Measurements from ENCODE around the gene TMPRSS11B. TPM values are rescaled to one million over a fixed set of nuclear protein-coding genes. Genes with fewer than 3 reads are reported as not detected.
"Not testable (repeated sequence)": the region's sequence is repeated elsewhere in the genome, so short reads cannot be mapped to it uniquely, and the experiment has no call there.

TMPRSS11B gene
- total RNA-seq, 1 experiment from 2014 or later, result not detected

DNA sequence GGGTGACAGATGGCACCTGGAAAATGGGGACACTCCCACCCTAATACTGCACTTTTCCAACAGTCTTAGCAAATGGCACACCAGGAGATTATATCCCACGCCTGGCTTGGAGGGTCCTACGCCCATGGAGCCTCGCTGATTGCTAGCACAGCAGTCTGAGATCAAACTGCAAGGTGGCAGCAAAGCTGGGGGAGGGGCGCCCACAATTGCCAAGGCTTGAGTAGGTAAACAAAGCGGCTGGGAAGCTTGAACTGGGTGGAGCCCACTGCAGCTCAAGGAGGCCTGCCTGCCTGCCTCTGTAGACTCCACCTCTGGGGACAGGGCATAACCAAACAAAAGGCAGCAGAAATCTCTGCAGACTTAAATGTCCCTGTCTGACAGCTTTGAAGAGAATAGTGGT is 51.2 kb downstream of the TMPRSS11B start:
- H3K4me3 ChIP-seq (replicated peaks in 1 of 2; ENCODE audit: low read depth in 1 of 2, low read length in 2 of 2); H3K9ac ChIP-seq (ENCODE audit: low read length); H3K4me2 ChIP-seq (ENCODE audit: low read length); H4K20me1 ChIP-seq (ENCODE audit: insufficient read depth); H3K27ac ChIP-seq (ENCODE audit: low read depth, low read length); H3K27me3 ChIP-seq (ENCODE audit: insufficient read depth, low read length); H3K36me3 ChIP-seq (ENCODE audit: control insufficient read depth in 1 of 2, insufficient read depth in 2 of 2, low read length in 2 of 2); DNase-seq (ENCODE audit: low read depth, low spot score); H2AFZ ChIP-seq (ENCODE audit: low read depth, low read length, poor library complexity, severe bottlenecking); H3K9me3 ChIP-seq (ENCODE audit: control insufficient read depth in 1 of 2, insufficient read depth in 1 of 2, low read depth in 1 of 2, low read length in 2 of 2); CTCF ChIA-PET; H3K79me2 ChIP-seq (ENCODE audit: insufficient read depth, low read length); H3K9me2 ChIP-seq (ENCODE audit: insufficient read depth); BruUV-seq (replicated peaks); ATAC-seq; H3K4me1 ChIP-seq (ENCODE audit: control insufficient read depth in 1 of 2, insufficient read depth in 2 of 2, low read length in 2 of 2); RAD21 ChIA-PET (ENCODE audit: low non-redundant PET in 1 of 2, low total read pairs in 2 of 2, uncharacterized antibody in 2 of 2, unreplicated experiment in 2 of 2); POLR2A ChIA-PET; intact Hi-C loops (cut with micrococcal nuclease): not testable (repeated sequence)

DNA sequence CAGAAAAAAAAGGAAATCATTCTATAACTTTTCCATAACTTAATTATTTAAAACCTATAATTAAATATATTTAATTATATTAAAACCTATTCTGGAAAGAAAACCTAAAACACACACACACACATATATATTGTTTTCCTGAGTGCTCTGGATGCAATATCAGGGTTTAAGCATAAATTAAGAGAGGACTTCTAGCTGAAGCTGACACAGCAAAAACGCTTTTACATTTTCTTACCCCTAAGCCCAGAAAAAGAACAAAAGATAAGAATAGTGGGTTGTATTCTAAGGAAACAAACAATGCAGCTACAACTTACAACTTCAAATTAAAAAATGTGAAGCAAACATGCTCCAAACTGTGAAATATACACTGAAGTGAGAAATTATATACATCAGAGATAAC is 52.3 kb downstream of the TMPRSS11B start:
- H3K4me1 ChIP-seq (ENCODE audit: control insufficient read depth in 1 of 2, insufficient read depth in 2 of 2, low read length in 2 of 2), result no peaks in the 10 kb centered on the region
- ChIA-PET RAD21 (ENCODE audit: low non-redundant PET in 1 of 2, low total read pairs in 2 of 2, uncharacterized antibody in 2 of 2, unreplicated experiment in 2 of 2) (no interaction called here), POLR2A (no interaction called here), CTCF (no interaction called here)
- no peak overlapping the region for H3K4me2 ChIP-seq (ENCODE audit: low read length)
- TF ChIP-seq ZNF274 (IDR thresholded peaks at IDR 0.05; ENCODE audit: low read depth, low read length) (no peak), SIN3A (IDR thresholded peaks at IDR 0.05; ENCODE audit: low read depth) (no peak)
- H3K79me2 ChIP-seq (ENCODE audit: insufficient read depth, low read length), result no peaks in the 10 kb centered on the region
- H3K4me3 ChIP-seq (replicated peaks in 1 of 2; ENCODE audit: low read depth in 1 of 2, low read length in 2 of 2), result no peak overlapping the region
- no peaks in the 10 kb centered on the region for H4K20me1 ChIP-seq (ENCODE audit: insufficient read depth)
- no peaks in the 10 kb centered on the region for H3K27me3 ChIP-seq (ENCODE audit: insufficient read depth, low read length)
- ATAC-seq (no peak), DNase-seq (ENCODE audit: low read depth, low spot score) (no peak)
- intact Hi-C loops (cut with micrococcal nuclease), result no loop called here
- no peaks in the 10 kb centered on the region for H3K9me2 ChIP-seq (ENCODE audit: insufficient read depth)
- no peak overlapping the region for H3K9ac ChIP-seq (ENCODE audit: low read length)
- no peak overlapping the region for H2AFZ ChIP-seq (ENCODE audit: low read depth, low read length, poor library complexity, severe bottlenecking)
- no peaks in the 10 kb centered on the region for H3K9me3 ChIP-seq (ENCODE audit: control insufficient read depth in 1 of 2, insufficient read depth in 1 of 2, low read depth in 1 of 2, low read length in 2 of 2)
- H3K36me3 ChIP-seq (ENCODE audit: control insufficient read depth in 1 of 2, insufficient read depth in 2 of 2, low read length in 2 of 2), result no peaks in the 10 kb centered on the region
- no TSS peak for BruUV-seq (replicated peaks)
- no peak overlapping the region for H3K27ac ChIP-seq (ENCODE audit: low read depth, low read length)

DNA sequence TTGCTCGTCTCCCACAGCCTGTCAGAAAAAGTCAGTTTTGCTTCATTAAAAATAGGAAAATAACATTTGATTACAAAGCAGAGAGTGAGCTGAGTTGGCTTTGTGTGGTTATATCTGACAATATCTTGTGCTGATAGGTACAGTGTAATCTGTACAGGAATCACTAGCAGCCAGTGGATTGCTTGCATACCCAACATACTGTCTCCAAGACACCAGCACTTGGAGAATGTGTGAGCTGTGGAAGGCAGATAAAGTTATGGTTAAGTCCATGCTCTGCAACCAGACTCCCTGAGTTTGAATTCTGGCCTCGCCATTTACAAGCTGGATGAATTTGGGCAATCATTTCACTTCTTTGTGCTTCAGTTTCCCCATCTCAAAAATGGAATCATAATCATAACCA is 58.3 kb downstream of the TMPRSS11B start:
- Histone ChIP-seq H3K36me3 (ENCODE audit: control insufficient read depth in 1 of 2, insufficient read depth in 2 of 2, low read length in 2 of 2) (no peaks in the 10 kb centered on the region), H3K9me3 (ENCODE audit: control insufficient read depth in 1 of 2, insufficient read depth in 1 of 2, low read depth in 1 of 2, low read length in 2 of 2) (no peaks in the 10 kb centered on the region), H3K4me3 (replicated peaks in 1 of 2; ENCODE audit: low read depth in 1 of 2, low read length in 2 of 2) (no peak overlapping the region), H3K9me2 (ENCODE audit: insufficient read depth) (no peaks in the 10 kb centered on the region), H2AFZ (ENCODE audit: low read depth, low read length, poor library complexity, severe bottlenecking) (no peak overlapping the region), H3K27me3 (ENCODE audit: insufficient read depth, low read length) (no peaks in the 10 kb centered on the region), H3K9ac (ENCODE audit: low read length) (no peak overlapping the region), H3K4me2 (ENCODE audit: low read length) (no peak overlapping the region), H3K27ac (ENCODE audit: low read depth, low read length) (no peak overlapping the region), H3K79me2 (ENCODE audit: insufficient read depth, low read length) (no peaks in the 10 kb centered on the region), H3K4me1 (ENCODE audit: control insufficient read depth in 1 of 2, insufficient read depth in 2 of 2, low read length in 2 of 2) (no peaks in the 10 kb centered on the region), H4K20me1 (ENCODE audit: insufficient read depth) (no peaks in the 10 kb centered on the region)
- ChIA-PET POLR2A (no interaction called here), RAD21 (ENCODE audit: low non-redundant PET in 1 of 2, low total read pairs in 2 of 2, uncharacterized antibody in 2 of 2, unreplicated experiment in 2 of 2) (no interaction called here), CTCF (interaction anchor here (1.3 kb wide), 1 partner anchor 189 kb away, joined by 3 read pairs; no protein-coding TSS in a partner anchor)
- ATAC-seq, result no peak
- no TSS peak for BruUV-seq (replicated peaks)
- intact Hi-C loops (cut with micrococcal nuclease), result no loop called here
- no peak for DNase-seq (ENCODE audit: low read depth, low spot score)
- TF ChIP-seq ZFX (IDR thresholded peaks at IDR 0.05) (no peak), CEBPB (IDR thresholded peaks at IDR 0.05; ENCODE audit: low read depth) (no peak), SP1 (IDR thresholded peaks at IDR 0.05; ENCODE audit: low read depth) (no peak), EZH2 (IDR thresholded peaks at IDR 0.05) (no peak)
